Astrocyte (in vitro differentiated cells and primary cell): ENCODE data around the gene LENG1. TPM values are rescaled to one million over a fixed set of nuclear protein-coding genes. Genes with fewer than 3 reads are reported as not detected.

Experiments
- DNase-seq: peaks from one replicate; pipeline ENCODE4 v3.0.0-alpha.2; 2010; ENCODE audit warnings: low read depth
- FAIRE-seq: peaks from 2 replicates; lab custom pipeline; 2011; peaks lifted over from hg19 to GRCh38; lab: Jason Lieb, UNC
- H2AFZ ChIP-seq: 2 replicates; pipeline ENCODE4 v1.6.0; 2012; ENCODE audit warnings: low read depth, low read length, inconsistent platforms
- H3K27ac ChIP-seq: 2 replicates; pipeline ENCODE4 v1.5.1; 2011; ENCODE audit warnings: low read depth, low read length, inconsistent platforms
- H3K27me3 ChIP-seq: 2 replicates; pipeline ENCODE4 v1.6.0; 2011; ENCODE audit warnings: low read length, inconsistent platforms; ENCODE audit not compliant: insufficient read depth
- H3K36me3 ChIP-seq: 2 replicates; pipeline ENCODE4 v1.5.1; 2011; ENCODE audit warnings: low read length, inconsistent platforms; ENCODE audit not compliant: insufficient read depth
- H3K4me1 ChIP-seq: 2 replicates; pipeline ENCODE4 v1.5.1; 2011; ENCODE audit warnings: low read length, inconsistent platforms; ENCODE audit not compliant: insufficient read depth
- H3K4me2 ChIP-seq: 2 replicates; pipeline ENCODE4 v1.6.0; 2012; ENCODE audit warnings: low read length, inconsistent platforms
- H3K4me3 ChIP-seq: 2 replicates; pipeline ENCODE4 v1.5.1; 2011; ENCODE audit warnings: low read depth, mild to moderate bottlenecking, low read length, inconsistent platforms; ENCODE audit not compliant: insufficient read depth
- H3K79me2 ChIP-seq: 2 replicates; pipeline ENCODE4 v1.6.0; 2012; ENCODE audit warnings: mild to moderate bottlenecking, low read length, inconsistent platforms; ENCODE audit not compliant: insufficient read depth
- H3K9ac ChIP-seq: 2 replicates; pipeline ENCODE4 v1.6.0; 2012; ENCODE audit warnings: mild to moderate bottlenecking, low read length, inconsistent platforms
- H3K9me3 ChIP-seq: 2 replicates; pipeline ENCODE4 v1.5.1; 2012; ENCODE audit warnings: low read depth, mild to moderate bottlenecking, low read length, inconsistent platforms; ENCODE audit not compliant: insufficient read depth
- H4K20me1 ChIP-seq: 2 replicates; pipeline ENCODE4 v1.6.0; 2012; ENCODE audit warnings: low read length, inconsistent platforms; ENCODE audit not compliant: insufficient read depth
- H3K27ac Mint-ChIP-seq: one replicate; pipeline ENCODE4 v1.8.0; 2021; ENCODE audit warnings: mild to moderate bottlenecking, mixed read lengths; ENCODE audit not compliant: unreplicated experiment
- H3K27me3 Mint-ChIP-seq: one replicate; pipeline ENCODE4 v1.8.0; 2021; ENCODE audit warnings: low read depth, mixed read lengths; ENCODE audit not compliant: unreplicated experiment
- H3K36me3 Mint-ChIP-seq: one replicate; pipeline ENCODE4 v1.8.0; 2021; ENCODE audit warnings: low read depth, mixed read lengths; ENCODE audit not compliant: unreplicated experiment
- H3K4me1 Mint-ChIP-seq: one replicate; pipeline ENCODE4 v1.8.0; 2021; ENCODE audit warnings: low read depth, mixed read lengths; ENCODE audit not compliant: unreplicated experiment
- H3K4me3 Mint-ChIP-seq: one replicate; pipeline ENCODE4 v1.8.0; 2021; ENCODE audit warnings: mild to moderate bottlenecking, moderate library complexity, mixed read lengths; ENCODE audit not compliant: unreplicated experiment
- H3K9me3 Mint-ChIP-seq: one replicate; pipeline ENCODE4 v1.8.0; 2021; ENCODE audit warnings: mild to moderate bottlenecking, mixed read lengths; ENCODE audit not compliant: unreplicated experiment
- CTCF ChIP-seq: IDR thresholded peaks from 2 replicates; pipeline ENCODE4 v1.5.1; 2011; ENCODE audit warnings: low read depth, mild to moderate bottlenecking, inconsistent platforms, low read length, moderate library complexity; ENCODE audit not compliant: insufficient read depth
- EZH2 ChIP-seq: IDR thresholded peaks from 2 replicates; pipeline ENCODE4 v1.6.1; 2012; ENCODE audit warnings: mild to moderate bottlenecking, low read length, inconsistent platforms; ENCODE audit not compliant: insufficient read depth
- total RNA-seq: library from RNA; stranded (reverse); gene quantifications from 2 replicates; pipeline ENCODE4 v1.2.1, GENCODE V29; 2021

The LENG1 gene
- total RNA-seq, 1 donor from 2014 or later = 4.8 TPM

- Mint-ChIP-seq H3K36me3 (peaks cover 13% of the 10 kb centered on the region), H3K4me1 (peaks cover 9% of the 10 kb centered on the region), H3K27ac (peak overlapping the region; percentile 36), H3K4me3 (no peak overlapping the region), H3K27me3 (no peaks in the 10 kb centered on the region), H3K9me3 (no peaks in the 10 kb centered on the region)
- peaks cover 12% of the 10 kb centered on the region for H3K4me1 ChIP-seq
- no peaks in the 10 kb centered on the region for H3K27me3 ChIP-seq
- no peak overlapping the region for H3K27ac ChIP-seq
- H4K20me1 ChIP-seq = peaks cover 7% of the 10 kb centered on the region
- H3K36me3 ChIP-seq = peaks cover 2% of the 10 kb centered on the region
- H3K4me3 ChIP-seq = no peak overlapping the region
- DNase-seq (no peak), FAIRE-seq (no peak)
- H3K9me3 ChIP-seq = no peaks in the 10 kb centered on the region
- no peak overlapping the region for H2AFZ ChIP-seq
- H3K4me2 ChIP-seq = no peak overlapping the region
- peaks cover 16% of the 10 kb centered on the region for H3K79me2 ChIP-seq
- H3K9ac ChIP-seq = no peak overlapping the region
- TF ChIP-seq CTCF (no peak), EZH2 (no peak)
These were observed 25.4 kb downstream of the LENG1 start for GRCh38 chr19:54133957-54134590.

DNA sequence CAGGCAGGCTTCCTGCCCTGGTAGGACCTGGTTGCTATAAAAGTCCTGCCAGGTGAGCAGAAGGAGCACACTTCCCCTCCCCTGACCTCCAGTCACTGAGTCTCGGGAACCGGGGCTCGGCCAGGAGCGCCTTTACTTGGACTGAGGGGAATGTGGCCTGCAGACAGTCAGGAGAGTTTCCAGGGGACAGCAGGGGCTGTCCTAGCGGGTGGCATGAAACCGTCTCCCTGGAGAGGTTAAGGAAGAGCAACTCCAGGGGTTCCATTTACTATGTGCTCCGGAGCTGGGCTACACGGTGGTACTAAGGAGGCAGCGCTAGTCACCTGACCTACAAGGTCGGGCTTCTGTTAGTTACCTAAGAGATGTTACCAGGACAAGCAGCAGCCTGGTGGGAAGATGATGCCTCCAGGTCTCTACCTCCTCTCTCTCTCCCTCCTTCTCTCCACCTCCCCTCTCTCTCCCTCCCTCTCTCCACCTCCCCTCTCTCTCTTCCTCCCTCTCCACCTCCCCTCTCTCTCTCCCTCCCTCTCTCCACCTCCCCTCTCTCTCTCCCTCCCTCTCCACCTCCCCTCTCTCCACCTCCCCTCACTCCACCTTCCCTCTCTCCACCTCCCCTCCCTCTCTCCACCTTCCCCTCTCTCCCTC lies 26.1 kb downstream of the LENG1 start:
- peaks cover 13% of the 10 kb centered on the region for H3K36me3 Mint-ChIP-seq
- Histone ChIP-seq H4K20me1 (peaks cover under 1% of the 10 kb centered on the region), H3K9ac (no peak overlapping the region), H3K9me3 (no peaks in the 10 kb centered on the region), H3K27ac (no peak overlapping the region), H3K27me3 (no peaks in the 10 kb centered on the region), H3K4me3 (no peak overlapping the region), H3K4me2 (no peak overlapping the region), H3K36me3 (peaks cover 2% of the 10 kb centered on the region), H2AFZ (no peak overlapping the region), H3K4me1 (peaks cover 6% of the 10 kb centered on the region), H3K79me2 (peaks cover 9% of the 10 kb centered on the region)
- H3K4me1 Mint-ChIP-seq = peaks cover 3% of the 10 kb centered on the region
- no peak overlapping the region for H3K4me3 Mint-ChIP-seq
- H3K27me3 Mint-ChIP-seq = no peaks in the 10 kb centered on the region
- no peak for TF ChIP-seq CTCF
- DNase-seq = peak; percentile 58
- FAIRE-seq = no peak
- no peak overlapping the region for H3K27ac Mint-ChIP-seq
- no peaks in the 10 kb centered on the region for H3K9me3 Mint-ChIP-seq

DNA sequence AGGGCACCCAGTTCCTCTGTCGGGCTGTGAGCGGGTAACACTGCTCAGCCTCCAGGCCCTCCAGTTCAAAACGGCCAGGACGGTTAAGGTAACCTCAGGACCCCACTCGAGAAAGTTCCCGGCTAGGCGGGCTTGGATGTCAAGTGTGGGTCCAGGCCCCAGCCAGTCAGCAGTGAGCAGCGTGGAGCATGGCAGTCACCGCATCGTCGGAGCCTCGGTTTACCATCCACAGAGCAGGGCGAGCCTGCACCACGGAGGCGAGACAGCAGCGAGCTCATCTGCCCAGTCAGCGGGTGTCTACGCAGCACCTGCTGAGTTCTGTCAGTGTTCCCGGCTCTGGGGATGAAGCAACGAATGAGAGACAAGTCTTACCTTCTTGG lies 29.9 kb downstream of the LENG1 start:
- H3K27ac Mint-ChIP-seq = no peak overlapping the region
- peaks cover 21% of the 10 kb centered on the region for H3K36me3 Mint-ChIP-seq
- Histone ChIP-seq H3K4me2 (no peak overlapping the region), H3K4me3 (no peak overlapping the region), H3K36me3 (peaks cover 2% of the 10 kb centered on the region), H3K9me3 (no peaks in the 10 kb centered on the region), H3K27ac (no peak overlapping the region), H3K4me1 (no peaks in the 10 kb centered on the region), H2AFZ (no peak overlapping the region), H3K79me2 (no peaks in the 10 kb centered on the region), H3K27me3 (no peaks in the 10 kb centered on the region), H3K9ac (no peak overlapping the region), H4K20me1 (no peaks in the 10 kb centered on the region)
- TF ChIP-seq EZH2 (no peak), CTCF (no peak)
- DNase-seq (no peak), FAIRE-seq (no peak)
- no peaks in the 10 kb centered on the region for H3K27me3 Mint-ChIP-seq
- H3K4me1 Mint-ChIP-seq = no peaks in the 10 kb centered on the region
- no peak overlapping the region for H3K4me3 Mint-ChIP-seq
- no peaks in the 10 kb centered on the region for H3K9me3 Mint-ChIP-seq
